Measurements from ENCODE around the gene GNAT1.

The GNAT1 gene

DNA sequence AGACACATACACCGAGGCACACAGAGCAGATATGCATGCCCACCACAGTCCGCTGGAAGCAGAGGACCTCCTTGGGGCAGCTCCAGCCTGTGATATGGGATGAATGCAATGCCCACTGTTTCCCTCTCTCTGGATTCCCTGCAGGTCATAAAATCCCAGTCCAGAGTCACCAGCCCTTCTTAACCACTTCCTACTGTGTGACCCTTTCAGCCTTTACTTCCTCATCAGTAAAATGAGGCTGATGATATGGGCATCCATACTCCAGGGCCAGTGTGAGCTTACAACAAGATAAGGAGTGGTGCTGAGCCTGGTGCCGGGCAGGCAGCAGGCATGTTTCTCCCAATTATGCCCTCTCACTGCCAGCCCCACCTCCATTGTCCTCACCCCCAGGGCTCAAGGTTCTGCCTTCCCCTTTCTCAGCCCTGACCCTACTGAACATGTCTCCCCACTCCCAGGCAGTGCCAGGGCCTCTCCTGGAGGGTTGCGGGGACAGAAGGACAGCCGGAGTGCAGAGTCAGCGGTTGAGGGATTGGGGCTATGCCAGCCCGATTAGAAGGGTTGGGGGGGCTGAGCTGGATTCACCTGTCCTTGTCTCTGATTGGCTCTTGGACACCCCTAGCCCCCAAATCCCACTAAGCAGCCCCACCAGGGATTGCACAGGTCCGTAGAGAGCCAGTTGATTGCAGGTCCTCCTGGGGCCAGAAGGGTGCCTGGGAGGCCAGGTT is at the start of gene GNAT1:
TSS of gene GNAT1 (plus strand) at position 675 of the 725 bp plus-strand sequence. CDS start 116 bp downstream, outside the sequence.
- DNase-seq = no peak

DNA sequence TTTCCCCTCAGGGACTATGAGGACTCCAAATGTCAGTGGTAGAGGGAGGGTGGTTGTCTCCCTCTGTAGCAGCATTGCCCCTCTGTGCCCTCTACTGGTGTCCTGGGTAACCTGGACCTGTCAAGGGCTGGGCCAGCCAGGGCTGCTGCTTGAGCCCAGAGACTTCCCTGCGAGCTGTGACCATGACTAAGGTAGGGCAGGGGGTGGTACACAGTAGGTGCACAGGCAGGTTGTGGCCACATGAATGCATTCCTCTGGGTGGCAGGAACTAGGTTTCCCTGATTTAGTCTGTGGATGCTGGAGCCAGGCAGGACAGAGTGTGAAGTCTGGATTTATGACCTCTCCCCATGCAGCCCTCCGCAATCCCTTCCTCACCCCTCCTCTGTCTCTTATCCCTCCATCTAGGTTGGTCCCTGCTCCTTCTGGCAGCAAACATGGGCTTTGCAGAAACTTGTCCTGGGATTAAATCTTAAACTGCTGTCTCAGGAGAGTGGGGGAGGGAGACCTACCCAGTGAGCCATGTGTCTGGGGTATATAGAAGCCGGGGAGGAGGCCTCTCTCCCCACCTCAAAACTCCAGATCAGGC is 45.0 kb upstream of the GNAT1 start:
- DNase-seq = no peak

DNA sequence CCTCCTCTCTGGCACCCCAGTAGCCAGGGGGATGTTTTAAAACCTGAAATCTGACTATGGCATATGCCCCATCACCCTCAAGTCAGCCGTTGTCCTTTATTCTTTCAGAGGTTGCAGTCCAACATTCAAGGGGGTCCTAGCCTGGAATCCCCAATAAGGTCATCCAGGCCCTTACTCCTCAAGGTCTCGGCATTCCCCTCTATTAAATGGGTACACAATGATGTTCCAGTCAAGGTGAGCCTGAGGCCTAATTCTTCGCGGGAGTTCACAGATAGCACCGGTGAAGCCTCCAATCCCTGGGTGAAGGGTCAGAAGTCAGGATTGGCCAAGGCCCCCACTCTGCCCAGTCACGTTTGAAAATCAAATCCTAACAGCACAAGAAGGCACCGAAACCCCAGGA is 44.4 kb upstream of the GNAT1 start:
- no peak for DNase-seq

- DNase-seq = no peak
Observed at GRCh38 chr3:50147447-50147846, 44.0 kb upstream of the GNAT1 start.

DNA sequence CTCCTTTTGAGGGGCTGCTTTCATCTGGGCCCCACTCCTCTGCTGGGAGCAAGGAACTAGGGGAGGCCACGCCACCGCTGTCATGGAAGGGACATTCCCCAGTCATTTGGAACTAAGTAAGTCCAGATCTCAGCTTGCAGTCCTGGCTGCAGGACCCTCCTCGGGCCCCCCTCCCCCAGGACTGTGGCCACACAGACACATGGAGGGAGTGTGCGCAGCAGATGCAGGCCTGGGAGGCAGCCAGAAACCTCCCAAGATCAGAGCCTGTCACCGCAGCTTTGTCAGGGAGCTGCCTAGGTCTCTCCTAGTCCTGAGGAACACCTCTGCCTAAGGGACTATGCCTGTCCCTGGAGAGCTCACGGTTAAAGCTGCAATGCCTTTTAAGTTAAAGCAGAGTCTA is 43.5 kb upstream of the GNAT1 start:
- DNase-seq = no peak

- no peak for DNase-seq
Observed at GRCh38 chr3:50150404-50150750, 41.0 kb upstream of the GNAT1 start.

DNA sequence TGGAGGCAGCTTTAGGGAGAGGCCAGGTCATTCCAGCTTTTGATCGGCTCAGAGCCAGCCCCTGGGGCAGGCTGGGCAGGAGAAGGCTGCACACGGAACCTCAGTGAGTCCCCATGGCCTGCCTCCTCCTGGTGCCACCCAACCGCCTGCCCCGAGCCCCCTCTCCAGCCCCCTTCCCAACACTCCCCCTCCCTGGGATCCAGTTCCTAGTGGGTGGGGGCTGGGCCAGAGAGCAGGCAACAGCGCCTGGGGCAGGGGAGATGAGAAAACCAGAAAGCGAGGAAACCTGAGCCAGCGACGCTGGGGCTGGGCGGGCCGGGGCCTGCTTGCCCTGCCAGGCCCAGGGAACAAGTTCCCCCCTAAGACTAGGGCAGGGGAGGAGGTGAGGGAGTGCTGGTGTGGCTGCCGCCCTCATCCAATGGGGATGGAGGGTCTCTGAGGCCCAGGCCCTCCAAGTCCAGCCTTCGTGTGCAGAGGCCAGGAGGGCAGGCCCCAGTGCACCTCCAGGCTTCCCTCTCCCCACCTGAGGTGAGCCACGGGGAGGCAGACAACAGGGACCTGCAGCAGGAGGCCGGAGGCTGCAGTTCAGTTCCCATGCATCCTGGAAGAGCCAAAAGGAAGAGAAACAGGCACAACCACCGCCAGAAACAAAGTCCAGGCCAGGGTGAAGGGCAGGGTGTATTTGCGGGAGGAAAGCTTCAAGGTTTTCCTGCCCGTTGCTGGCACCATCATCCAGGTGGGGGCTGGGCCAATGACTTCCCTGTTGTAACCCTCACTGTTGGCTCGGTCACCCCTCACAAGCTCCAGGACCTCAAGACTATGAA is 40.3 kb upstream of the GNAT1 start:
- no peak for DNase-seq

- DNase-seq = no peak
Observed at GRCh38 chr3:50151728-50152127, 39.7 kb upstream of the GNAT1 start.

DNA sequence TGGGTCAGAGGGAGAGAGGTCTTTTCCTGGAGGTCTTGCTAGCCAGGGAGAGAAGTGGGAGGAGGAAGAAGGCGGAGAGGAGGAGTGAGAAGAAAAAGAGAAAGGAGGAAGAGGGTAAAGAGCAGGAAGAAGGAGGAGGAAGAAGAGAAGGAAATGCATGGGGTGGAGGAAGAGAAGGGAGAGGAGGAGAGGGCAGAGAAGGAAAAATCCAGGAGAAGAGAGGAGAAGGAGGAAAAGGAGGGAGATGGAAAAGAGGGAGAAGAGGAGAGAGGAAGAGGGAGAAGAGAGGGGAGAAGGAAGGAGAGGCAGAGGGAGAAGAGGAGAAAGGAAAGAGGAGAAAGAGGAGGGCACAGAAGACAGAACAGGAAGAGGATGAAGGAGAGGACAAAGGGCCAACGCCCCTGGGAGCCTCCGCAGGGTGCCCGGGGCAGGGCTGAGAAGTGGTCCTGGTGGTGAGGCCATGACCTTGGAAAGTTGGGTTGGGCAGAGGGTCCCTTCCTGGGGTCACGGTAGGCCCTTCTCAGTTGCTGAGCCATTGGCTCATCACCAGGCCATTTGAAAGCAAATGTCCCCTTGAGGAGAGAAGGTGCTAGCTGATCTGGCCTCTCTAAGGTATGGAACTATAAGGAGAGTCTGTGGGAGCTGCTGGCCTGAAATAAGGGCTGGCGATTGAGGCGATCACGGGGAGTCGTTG is 37.5 kb upstream of the GNAT1 start:
- no peak for DNase-seq

DNA sequence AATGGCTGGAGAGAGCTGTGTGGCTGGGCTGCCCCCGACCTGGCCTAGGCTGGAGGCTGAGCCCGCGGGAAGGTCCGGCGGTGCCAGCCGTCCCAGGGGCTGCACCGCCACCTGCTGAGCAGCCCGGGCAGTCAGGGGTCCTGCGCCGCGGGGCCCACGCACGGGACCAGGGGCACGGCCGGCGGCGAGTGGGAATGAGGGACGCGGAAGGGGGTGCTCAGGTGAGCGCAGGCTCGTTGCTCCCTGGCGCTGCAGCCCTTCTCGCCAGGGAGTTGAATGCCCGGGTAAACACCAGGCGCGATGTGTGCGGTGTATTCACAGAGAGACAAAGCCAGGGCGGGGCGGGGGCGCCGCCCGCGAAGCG is 37.0 kb upstream of the GNAT1 start:
- no peak for DNase-seq

DNA sequence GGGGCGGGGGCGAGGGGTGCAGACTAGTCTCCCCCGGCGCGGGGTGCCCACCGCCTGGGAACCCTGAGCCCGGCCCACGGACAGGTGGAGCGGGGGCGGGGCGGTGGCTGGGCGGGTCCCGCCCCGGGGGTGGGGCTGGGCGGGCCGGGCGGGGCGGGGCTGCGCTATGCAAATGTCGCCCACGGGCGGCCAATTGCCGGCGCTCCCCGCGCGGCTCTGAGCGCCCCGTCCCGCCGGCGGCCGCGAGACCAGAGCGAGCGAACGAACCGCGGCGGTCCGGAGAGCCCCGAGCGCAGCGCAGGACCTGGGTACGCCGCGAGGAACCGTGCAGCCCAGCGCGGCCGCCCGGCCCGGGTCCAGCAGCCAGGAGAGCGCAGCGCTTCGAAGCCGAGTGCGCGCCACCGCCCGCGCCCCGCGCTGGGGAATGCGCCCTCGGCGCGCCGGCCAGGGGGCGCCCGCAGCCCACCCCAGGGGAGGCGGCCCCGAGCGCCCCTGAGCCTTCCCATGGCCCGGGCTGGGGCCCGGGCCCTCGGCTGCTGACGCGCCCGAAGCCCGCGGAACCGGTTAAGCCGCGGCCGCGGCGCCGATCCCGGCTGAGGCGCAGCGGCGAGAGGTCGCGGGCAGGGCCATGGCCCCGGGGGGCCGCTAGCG is 36.4 kb upstream of the GNAT1 start, which contains the start of gene SEMA3F:
TSS of gene SEMA3F (plus strand) at position 485 of the 651 bp plus-strand sequence. CDS start 4,299 bp downstream, outside the sequence.
- DNase-seq = no peak

DNA sequence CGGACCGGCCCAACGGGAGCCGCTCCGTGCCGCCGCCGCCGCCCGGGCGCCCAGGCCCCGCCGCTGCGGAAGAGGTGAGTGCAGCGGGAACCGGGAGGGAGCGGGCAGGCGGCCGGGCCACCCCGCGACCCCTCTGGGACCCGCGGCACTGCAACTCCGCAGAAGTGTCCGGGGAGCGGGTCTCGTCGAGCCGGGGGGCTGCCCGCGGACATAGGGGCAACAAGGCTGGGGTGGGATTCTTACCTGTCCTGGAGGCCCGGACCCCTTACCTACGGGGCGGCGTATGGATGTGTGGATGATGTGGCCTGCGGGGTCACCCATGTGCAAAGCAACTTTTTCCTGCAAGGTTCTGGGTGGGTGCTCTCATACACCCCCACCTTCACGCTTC is 35.9 kb upstream of the GNAT1 start:
- DNase-seq = no peak

DNA sequence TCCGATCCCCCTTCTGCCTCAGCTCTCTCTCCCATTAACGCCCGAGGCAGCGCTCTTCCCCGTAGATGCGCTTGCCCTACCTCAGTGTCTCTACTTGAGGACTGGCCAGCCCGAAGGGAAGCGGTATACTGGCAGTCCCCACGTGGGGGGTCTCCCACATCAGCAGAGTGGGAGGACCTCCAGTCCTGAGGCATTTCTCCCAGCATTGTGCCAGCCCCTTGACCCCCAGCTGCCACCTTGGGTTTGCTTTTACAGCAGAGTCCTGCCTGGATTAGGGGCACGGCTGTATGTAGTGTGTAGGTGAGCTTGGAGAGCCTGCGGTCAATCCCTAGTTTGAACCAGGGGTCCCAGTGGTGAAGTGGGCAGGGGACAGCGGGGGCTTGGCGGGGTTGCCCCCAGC is 35.5 kb upstream of the GNAT1 start:
- no peak for DNase-seq

DNA sequence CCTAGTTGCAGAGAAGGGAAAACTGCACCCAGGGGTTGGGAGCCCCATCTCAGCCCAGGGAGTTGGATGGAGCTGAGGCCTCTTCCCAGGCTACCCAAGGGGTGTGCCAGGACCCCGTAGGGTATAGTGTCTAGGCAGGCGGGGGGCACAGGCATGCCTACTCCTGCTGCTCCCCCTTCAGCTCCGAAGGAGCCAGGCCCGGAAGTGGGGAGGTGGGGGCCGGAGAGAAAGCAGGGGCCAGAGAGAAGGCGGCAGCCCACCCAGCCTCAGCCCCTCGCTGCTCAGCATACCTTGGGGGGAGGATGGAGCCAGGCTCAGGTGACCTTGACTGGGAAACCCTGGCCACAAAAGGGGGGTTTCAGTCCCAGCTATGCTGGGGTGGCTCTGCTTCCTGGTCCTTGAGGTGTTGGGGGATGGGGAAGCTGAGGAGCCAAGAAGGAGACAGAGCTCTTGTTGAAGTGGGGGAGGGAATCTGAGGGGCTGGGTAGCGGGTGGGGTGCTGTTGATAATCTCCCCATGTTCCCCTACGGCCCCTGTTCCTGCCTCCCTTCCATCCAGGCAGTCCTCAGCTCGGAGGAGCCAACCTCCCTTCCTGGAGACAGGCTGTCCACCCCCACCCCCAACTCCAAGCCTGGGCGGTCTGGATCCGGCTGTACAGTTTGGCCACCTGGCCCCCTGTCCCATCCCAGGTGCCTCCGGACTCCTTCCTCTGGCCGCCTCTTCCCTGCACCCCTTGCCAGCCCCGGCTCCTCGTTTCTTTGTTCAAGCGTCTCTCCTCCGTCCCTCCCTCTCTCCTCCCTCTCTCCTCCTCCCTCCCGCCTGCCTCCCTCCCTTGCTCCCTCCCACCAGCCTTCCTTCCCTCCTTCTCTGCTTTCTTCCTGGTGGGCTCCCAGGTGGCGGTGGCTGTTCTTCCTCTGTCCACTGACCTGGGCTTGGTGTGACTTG is 34.6 kb upstream of the GNAT1 start:
- no peak for DNase-seq

GRCh38 chr3:50157827-50158529 is 33.4 kb upstream of the GNAT1 start:
- no peak for DNase-seq

DNA sequence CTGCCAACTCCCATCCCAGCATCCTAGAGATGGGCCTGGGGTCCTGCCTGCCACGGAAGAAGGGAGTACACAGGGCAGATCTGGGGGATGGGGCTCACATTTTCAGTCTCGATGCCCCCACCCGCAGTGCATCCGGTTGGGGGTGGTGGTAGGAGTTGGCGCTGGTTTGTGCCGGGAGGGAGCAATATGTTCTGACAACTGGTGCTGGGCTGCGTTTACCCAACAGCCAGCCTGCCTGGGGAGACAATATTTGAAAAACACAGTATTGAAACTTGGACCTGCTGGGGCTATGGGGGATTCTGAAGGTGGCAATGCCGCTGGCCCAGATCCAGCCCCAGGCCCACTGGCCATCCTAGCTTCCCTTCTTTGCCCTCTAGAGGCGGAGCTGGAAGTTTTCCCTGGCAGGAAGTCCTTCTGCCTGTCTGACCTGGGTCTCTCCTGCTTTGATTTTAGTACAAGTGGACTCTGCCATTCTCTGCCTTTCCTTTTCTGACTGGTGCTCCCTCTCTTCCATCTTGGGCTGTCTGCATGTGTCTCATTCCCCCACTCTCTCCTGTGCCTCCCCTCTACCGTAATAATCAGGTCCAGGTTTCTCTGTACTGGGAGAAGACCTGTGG is 32.8 kb upstream of the GNAT1 start:
- no peak for DNase-seq

- DNase-seq = no peak
Observed at GRCh38 chr3:50160561-50160983, 30.8 kb upstream of the GNAT1 start.

DNA sequence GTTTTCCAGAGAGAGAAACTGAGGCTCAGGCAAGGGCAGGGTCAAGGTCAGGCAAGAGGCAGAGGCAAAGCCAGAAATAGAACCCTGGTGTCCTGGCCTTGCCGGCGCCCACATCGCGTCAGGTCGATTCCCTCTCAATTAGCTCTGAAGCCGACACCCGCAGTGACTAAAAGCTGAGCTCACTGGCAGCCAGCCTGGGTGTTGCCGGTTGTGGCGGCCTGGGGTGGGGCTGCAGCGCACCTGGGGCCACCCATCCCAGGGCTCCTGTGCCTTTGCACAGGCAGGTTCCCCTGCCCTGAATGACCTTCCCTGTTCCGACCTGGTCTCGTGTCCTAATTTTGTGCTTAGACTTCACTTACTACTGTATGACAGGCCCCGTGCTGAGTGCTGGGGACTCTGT is 30.1 kb upstream of the GNAT1 start:
- no peak for DNase-seq

DNA sequence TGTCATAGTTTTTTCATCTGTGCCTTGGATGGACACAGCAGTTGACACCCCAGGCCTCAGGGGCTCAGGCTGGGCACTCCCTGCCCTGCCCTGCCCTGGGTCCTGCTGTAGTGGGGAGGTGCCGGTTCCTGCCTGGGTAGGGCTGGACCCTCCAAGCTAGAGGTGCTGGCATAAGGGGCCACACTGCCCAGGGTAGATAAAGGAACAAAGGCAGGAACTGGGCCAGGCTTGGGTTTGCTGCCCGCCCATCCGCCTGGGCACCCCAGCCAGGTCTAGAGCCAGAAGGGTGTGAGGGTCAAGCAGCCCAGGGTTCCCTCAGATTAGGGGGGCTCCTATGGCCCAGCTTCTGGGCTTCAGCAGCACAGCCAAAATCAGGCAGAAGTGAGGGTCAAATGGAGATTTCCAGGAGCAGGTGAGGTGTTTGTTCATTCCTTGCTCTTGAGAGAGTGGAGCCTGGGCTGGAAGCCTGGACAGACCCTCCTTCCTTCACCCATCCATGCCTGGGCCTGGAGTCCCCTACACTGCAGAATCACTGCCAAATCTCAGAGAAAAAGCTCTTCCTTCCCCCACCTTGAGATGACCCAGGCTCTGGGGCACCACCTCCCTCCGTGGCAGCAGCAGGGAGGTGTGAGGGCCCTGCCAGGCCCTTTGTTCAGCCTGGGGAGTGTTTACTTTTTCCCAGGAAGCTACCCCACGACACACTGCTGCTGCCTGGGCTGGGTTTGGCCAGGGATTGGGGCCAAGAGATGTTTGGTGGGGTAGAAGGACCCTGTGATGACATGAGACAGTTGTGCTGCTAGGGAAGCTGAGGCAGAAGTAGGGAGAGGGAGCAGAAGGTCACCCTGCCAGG is 29.2 kb upstream of the GNAT1 start:
- no peak for DNase-seq
